PFSK-1 (cell line): ENCODE data around the gene SLC25A25.

Experiments used
- POLR2AphosphoS5 ChIP-seq: IDR thresholded peaks from 2 replicates; pipeline ENCODE4 v1.6.1; 2012; ENCODE audit warnings: low read depth, mild to moderate bottlenecking, control low read depth, low read length, moderate library complexity
- REST ChIP-seq, 2 experiments: IDR thresholded peaks; 2 replicates each; pipeline versions ENCODE4 v1.6.1 to v1.8.0; 2011 to 2012; ENCODE audit warnings: low read depth in 2 of 2, low read length in 2 of 2, control low read depth in 1 of 2, inconsistent platforms in 1 of 2, mild to moderate bottlenecking in 1 of 2, moderate library complexity in 1 of 2; ENCODE audit not compliant: insufficient read depth in 1 of 2
- TAF1 ChIP-seq: IDR thresholded peaks from 2 replicates; pipeline ENCODE4 v1.6.1; 2012; ENCODE audit warnings: low read length, control low read depth, borderline replicate concordance; ENCODE audit not compliant: insufficient read depth

GRCh38 chr9:128087262-128087661 is 19.2 kb downstream of the SLC25A25 start:
- TF ChIP-seq REST (IDR thresholded peaks at IDR 0.05; ENCODE audit: insufficient read depth in 1 of 2, low read depth in 2 of 2, low read length in 2 of 2) (no peak), POLR2AphosphoS5 (no peak), TAF1 (no peak)
